HT-29 (cell line): ENCODE measurements around the gene RBM38. TPM values are rescaled to one million over a fixed set of nuclear protein-coding genes. Genes with fewer than 3 reads are reported as not detected.
"Not testable (repeated sequence)": the region's sequence is repeated elsewhere in the genome, so short reads cannot be mapped to it uniquely, and the experiment has no call there.

Experiments used
- DNase-seq: peaks from one replicate; pipeline ENCODE4 v3.0.0-alpha.2; 2015; ENCODE audit warnings: low spot score
- total RNA-seq: library from RNA; depleted of rRNA; stranded (reverse); fragments of >200 nt; shearing (Covaris generic); gene quantifications from 2 replicates; pipeline ENCODE4 v1.2.3, GENCODE V29; 2014

Gene RBM38
- total RNA-seq, 1 experiment from 2014 or later: 102 TPM

DNA sequence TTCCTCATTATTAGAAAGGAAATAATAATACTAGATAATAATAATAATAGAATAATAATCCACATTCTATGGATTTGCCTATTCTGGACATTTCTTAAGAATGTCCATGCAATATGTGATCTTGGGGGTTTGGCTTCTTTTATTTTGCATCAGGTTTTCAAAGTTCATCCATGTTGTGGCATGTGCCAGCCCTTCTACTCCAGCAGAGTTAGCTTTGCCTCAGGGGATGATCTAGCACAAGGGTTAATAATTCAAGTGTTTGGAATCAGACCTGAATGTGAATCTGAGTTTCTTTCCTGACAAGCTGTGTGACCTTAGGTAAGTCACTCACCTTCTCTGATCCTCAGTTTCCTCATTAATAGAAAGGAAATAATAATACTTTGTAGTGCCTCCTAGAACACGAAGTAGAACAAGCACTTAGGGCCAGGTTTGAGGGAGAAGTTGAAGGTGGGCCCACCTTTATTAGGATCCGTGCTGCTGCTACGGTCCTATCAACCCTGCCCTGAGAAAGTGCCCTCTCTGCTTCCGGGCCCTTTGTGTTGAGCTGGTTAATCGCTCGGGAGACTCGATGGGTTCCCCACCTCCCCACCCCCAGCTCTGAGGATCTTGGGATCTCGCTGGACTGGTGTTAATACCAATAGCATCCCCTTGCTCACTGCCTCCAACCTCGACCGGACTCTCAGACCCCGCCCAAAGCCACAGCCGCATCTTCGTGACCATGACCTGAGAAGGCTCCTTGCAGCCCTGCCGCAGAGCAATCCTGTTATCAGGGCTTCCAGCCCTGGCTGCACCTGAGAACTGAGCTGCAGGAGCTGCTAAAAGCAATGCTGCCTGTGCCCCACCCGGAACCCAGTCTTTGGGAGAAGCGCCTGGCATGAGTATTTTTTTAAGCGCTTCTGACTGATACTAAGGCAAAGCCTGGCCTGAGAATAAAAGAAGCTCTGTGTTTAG lies 26.9 kb downstream of the RBM38 start:
- no peak for DNase-seq

GRCh38 chr20:57419479-57419878 lies 28.3 kb downstream of the RBM38 start:
- DNase-seq: not testable (repeated sequence)

GRCh38 chr20:57420571-57421252 lies 29.5 kb downstream of the RBM38 start:
- no peak for DNase-seq

DNA sequence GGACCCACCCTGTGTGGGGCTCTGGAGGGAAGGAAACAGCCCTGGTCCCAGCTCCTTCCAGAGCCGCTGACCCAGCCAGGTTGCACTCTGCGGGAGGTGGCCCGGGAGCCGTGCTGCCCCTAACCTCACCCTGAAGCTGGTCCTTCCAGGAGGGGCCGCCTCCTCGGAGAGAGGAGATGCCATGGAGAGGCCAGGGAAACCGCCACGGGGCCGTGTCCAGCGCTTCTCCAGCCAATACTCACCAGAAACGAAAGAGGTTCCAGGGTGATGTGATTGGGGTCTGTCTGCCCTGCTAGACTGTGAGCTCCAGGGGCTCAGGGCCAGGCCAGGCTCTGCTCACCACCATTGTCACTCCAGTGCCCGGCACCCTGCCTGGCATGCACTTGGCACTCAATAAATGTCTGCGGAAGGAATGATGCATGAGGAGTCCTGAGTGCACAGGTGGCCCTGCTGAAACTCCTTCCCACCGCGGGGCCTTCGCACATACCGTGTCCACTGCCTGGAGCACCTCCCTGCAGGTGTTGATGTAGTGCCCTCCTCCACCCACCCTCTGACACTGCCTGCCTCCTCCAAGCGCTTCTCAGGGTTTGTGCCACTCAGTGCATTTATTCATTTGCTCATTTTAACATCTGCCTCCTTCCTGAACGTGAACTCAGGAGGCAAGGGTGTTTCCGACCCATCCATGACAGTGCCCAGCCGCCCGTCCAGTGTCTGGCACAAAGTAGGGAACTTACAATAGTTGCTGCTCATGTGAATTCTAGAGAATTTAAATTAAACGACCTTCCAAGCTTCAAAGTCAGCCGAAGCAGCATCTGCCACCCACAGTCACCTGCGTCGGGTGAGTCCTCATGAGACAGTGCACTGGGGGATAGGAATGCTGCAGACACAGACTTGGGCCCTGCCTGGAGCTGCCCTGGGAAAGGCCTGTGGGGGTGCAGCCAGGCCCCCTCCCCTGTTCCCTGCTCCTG lies 30.3 kb downstream of the RBM38 start:
- DNase-seq: no peak

- DNase-seq: no peak
Observed at GRCh38 chr20:57422254-57422653, 31.1 kb downstream of the RBM38 start.

GRCh38 chr20:57425150-57426013 lies 34.2 kb downstream of the RBM38 start:
- DNase-seq: no peak

DNA sequence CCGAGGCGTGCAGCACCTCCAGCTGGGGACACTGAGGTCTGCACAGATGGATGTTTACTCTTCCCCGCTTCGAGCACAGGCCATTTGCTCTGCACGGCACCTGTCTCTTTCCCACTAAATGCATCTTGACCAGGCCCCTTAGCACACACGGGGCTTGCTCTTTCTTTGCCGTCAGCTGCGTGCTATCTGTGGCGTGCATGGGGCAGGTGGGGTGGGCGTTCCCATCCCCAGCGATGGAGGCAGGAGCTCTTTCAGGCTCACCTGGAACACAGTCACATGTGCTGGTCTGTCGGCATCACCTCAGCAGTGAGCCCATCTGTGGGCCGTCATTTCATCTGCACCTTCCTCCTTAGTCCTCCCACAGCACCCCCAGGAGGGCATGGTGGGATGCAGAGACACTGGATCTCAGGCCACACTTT lies 35.1 kb downstream of the RBM38 start:
- no peak for DNase-seq

DNA sequence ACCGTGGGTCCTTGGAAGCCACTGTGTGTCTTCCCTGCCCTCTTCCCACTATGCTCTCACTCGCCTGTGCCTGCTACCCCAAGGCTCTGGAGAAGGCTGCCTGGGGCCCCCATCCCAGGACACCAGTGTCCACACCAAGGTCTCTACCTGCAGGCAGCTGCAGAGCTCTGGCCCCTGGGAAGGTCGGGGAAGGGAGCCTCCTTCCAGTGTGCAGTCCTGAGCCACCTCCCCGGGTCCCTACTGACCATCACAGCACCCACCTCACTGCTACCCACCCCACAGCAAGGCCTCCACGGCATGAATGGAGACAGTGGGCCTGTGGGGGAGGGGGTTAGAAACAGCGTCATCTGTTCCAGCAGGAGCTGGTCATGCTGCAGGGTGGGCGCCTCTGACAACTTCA lies 35.6 kb downstream of the RBM38 start:
- no peak for DNase-seq

DNA sequence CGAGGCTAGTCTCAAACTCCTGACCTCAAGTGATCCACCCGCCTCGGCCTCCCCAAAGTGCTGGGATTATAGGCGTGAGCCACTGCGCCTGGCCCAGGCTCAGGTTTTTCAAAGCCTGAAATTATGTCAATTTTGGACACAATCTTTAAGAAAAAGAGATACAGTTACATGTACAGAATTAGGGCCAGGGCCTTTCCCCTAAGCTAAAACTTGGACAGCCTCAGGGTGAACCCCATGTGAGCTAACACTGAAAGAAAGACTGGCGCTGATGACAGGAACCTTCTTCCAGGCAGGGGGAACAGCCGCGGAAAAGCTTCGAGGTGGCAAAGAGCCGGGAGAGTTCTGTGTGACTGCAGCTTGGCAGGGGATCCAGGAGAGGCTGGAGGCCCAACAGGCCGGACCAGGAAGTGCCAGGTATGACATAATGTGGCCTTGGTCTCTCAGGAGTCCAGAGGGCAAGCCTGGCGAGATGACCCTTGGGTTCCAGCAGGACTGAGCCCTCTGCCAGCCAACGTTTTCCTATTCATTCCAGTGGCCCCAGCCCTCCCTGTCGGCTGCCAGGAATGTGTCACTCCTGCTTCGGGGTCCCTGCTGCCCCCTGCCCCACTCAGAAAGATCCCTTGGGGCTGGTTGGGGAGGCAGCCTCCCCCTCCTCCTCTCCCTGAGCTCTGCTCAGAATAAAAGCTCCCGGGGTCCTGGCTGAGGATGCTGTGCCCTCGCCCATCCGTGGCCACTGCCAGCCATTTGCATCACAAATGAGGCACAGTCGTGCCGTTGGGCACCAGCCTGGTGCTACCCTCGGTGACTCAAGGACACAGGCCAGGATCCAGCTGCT lies 37.3 kb downstream of the RBM38 start:
- DNase-seq: no peak

DNA sequence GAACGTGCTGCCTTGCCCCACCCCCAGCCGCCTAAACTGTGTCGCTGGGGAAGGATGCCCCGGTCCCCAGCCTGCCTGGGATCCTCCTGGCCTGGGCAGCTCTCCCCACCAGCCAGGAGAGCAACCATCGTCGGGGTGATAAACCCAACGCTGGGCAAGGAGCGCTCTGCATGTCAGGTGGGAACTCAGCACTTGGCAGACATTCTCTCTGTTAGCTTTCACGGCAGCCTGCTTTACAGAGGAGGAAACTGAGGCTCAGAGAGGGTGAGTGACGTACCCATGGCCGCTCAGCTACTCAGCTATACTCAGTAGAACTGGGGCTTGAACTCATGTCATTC lies 37.9 kb downstream of the RBM38 start:
- DNase-seq: no peak

GRCh38 chr20:57429580-57430200 lies 38.5 kb downstream of the RBM38 start:
- no peak for DNase-seq

GRCh38 chr20:57430201-57430596 lies 39.0 kb downstream of the RBM38 start:
- not testable (repeated sequence) for DNase-seq

DNA sequence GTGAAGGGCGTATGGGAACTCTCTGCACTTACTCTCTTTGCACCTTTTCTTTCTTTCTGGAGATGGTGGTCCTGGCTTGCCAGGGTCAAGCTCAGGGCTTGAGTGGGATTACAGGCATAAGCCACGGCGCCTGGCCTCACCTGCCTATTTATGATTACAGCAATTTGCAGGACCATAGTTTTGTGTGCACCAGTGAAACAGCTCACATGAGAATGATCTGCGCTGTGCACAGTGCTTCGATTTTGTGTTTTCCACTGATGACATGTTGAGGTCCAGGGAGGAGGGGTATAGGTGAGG lies 40.3 kb downstream of the RBM38 start:
- DNase-seq: no peak

GRCh38 chr20:57432480-57432861 lies 41.3 kb downstream of the RBM38 start:
- no peak for DNase-seq

DNA sequence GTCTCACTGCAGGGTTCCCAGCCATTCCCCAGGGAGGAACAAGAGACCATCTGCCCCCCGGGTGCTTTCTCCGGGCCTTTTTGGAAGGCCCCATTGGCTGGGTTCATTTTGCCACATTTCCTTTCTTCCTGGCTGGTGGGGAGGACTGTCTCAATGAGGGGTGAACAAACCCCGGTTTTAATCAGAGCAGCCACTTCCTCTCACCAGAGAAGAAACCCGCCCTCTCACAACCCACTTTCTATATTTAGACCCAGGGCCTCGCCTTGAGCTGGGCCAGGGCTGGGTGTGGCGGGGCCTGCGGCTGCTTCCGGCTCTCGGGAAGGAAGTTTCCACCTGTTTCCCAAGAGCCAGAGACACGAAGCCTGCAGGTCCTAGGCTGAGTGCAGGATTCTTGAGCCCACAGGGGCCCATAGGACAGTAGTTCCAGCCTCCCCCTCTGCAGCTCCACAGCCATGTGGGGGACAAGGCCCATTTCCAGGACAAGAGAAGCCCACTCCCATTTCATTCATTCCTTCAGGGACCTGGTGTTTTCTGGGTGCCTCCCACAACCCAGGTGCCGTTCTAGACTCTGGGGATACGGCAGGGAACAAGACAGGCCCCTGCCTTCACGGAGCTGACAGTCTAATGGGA lies 41.8 kb downstream of the RBM38 start:
- peak; percentile 83 for DNase-seq

GRCh38 chr20:57433657-57434389 lies 42.6 kb downstream of the RBM38 start:
- no peak for DNase-seq

GRCh38 chr20:57434390-57434700 lies 43.1 kb downstream of the RBM38 start:
- peak; percentile 50 for DNase-seq

DNA sequence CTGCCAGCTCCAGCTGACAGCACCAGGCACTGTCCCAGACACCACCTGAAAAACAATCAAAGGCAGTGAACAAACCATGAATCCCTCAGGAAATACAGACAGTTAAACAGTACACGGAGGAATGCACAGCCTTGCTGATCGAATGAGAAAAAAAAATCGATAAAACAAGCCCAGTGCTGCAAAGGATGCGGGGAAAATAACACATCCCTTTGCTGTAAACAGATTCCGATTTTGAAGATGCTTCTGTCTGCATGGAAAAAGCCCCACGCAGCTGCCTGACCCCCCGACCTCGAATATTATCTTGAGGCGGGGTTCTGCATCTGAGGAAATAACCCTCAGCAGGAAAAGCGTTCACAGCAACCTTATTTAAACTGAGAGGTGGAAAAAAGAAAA lies 43.9 kb downstream of the RBM38 start:
- no peak for DNase-seq
